ENCODE results near the gene HSP90AB1.

HSP90AB1 gene

DNA sequence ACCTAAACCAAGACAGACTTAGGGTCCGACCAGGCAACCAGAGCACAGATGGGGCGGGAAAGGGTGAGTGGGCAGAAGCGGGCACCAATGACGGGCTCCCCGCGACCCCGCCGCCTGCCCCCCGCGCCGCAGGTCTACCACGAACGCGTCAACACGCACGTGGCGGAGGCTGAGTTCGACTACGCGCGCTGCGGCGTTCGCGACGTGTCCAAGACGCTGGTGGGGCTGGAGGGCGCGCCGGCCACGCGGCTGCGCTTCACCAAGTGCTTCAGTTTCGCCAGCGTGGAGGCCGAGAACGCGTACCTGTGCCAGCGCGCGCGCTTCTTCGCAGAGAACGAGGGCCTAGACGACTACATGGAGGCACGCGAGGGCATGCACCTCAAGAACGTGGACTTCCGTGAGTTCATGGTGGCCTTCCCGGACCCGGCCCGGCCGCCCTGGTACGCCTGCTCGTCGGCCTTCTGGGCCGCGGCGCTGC lies 28.4 kb downstream of the HSP90AB1 start:
- H3K27ac ChIP-seq, result no peak overlapping the region
- no peak for TF ChIP-seq ZFX (IDR thresholded peaks at IDR 0.05)
- TF ChIP-seq, protein P1, sequence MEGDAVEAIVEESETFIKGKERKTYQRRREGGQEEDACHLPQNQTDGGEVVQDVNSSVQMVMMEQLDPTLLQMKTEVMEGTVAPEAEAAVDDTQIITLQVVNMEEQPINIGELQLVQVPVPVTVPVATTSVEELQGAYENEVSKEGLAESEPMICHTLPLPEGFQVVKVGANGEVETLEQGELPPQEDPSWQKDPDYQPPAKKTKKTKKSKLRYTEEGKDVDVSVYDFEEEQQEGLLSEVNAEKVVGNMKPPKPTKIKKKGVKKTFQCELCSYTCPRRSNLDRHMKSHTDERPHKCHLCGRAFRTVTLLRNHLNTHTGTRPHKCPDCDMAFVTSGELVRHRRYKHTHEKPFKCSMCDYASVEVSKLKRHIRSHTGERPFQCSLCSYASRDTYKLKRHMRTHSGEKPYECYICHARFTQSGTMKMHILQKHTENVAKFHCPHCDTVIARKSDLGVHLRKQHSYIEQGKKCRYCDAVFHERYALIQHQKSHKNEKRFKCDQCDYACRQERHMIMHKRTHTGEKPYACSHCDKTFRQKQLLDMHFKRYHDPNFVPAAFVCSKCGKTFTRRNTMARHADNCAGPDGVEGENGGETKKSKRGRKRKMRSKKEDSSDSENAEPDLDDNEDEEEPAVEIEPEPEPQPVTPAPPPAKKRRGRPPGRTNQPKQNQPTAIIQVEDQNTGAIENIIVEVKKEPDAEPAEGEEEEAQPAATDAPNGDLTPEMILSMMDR (conservative IDR thresholded peaks at IDR 0.05), result no peak

DNA sequence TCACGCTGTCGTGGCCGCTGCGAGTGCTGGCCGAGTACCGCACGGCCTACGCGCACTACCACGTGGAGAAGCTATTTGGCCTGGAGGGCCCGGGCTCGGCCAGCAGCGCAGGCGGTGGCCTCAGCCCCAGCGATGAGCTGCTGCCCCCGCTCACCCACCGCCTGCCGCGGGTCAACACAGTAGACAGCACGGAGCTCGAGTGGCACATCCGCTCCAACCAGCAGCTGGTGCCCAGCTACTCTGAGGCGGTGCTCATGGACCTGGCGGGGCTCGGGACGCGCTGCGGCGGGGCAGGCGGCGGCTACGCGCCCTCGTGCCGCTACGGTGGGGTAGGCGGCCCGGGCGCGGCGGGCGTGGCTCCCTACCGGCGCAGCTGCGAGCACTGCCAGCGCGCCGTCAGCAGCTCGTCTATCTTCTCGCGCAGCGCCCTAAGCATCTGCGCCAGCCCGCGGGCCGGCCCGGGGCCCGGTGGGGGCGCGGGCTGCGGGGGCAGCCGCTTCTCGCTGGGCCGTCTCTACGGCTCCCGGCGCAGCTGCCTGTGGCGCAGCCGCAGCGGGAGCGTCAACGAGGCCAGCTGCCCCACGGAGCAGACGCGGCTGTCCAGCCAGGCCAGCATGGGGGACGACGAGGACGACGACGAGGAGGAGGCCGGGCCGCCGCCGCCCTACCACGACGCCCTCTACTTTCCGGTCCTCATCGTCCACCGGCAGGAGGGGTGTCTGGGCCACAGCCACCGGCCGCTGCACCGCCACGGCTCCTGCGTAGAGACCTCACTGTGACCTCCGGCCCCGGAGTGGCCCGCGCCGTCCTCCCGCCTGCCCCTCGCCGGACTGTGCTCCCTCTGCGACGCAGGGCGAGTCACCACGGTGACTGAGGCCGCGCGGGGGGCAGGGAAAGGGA lies 29.1 kb downstream of the HSP90AB1 start:
- no peak overlapping the region for H3K27ac ChIP-seq
- TF ChIP-seq, protein P1 (conservative IDR thresholded peaks at IDR 0.05), result no peak
- no peak for TF ChIP-seq ZFX (IDR thresholded peaks at IDR 0.05)

DNA sequence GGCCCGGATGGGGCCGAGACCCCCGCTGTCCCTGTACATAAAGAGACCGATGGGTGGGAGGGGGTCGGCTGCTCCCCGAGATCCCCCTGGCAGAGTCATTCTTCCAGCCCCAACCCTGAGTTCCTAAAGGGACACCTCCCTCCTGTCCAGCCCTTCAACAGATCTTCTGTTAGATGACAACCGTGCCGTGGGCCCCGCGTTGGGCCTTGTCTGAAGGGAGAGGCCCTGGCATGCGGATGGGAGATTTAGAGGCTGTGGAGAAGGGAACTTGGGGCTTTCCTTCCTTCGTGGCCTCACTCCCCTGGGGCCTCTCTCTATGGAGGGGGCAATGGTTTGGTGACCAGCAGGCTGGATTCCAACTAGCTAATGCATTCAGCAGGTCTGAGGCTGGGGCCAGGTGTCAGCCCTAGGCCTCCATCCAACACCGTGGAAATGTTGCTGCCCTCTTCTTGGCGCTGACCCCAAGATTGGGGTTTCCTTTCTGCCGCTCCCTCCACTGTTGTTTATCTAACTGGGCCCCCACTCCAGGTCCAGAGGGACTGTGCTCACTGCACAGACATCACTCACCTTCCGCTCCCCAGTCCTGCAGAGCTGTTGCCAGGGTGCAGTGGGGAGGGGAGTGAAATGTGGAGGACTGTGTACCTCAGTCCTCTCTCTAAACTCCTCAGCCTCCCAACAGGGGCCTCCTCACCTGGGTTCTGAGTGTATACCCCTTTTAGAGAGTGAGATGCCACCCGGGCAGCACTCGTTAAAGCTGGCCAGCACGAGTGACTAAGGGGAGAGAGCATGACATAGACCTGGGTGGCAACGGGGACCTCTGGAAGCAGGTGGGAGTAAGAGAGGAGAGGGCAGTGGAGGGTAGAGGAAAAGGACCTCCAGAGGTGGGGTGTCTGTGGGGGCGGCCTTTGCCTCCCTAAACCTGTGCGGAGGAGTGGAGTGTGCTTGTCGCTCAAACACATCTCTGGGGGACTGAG lies 30.1 kb downstream of the HSP90AB1 start:
- no peak overlapping the region for H3K27ac ChIP-seq
- no peak for TF ChIP-seq ZFX (IDR thresholded peaks at IDR 0.05)
- TF ChIP-seq, protein P1 (conservative IDR thresholded peaks at IDR 0.05), result no peak

DNA sequence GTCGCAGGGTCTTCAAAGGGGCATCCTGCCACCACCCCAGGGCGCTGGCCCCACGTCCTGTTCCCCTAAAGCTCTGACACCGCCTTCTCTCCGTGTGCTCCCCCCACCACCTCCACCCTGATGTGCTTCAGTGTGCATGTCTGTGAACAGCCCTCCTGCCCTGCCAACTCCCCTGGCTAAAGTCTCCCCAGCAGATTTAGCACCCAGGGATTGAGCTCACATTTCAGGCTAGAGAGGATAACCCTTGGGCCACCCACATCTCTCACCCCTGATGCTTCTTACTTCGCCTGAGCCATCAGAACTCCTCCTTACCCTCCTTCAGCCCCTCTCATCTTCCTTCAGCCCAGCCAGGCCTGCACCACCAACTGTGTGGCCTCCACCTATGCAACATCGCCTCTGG lies 30.9 kb downstream of the HSP90AB1 start:
- H3K27ac ChIP-seq, result no peak overlapping the region
- TF ChIP-seq ZFX (IDR thresholded peaks at IDR 0.05), result no peak
- TF ChIP-seq, protein P1 (conservative IDR thresholded peaks at IDR 0.05), result no peak

DNA sequence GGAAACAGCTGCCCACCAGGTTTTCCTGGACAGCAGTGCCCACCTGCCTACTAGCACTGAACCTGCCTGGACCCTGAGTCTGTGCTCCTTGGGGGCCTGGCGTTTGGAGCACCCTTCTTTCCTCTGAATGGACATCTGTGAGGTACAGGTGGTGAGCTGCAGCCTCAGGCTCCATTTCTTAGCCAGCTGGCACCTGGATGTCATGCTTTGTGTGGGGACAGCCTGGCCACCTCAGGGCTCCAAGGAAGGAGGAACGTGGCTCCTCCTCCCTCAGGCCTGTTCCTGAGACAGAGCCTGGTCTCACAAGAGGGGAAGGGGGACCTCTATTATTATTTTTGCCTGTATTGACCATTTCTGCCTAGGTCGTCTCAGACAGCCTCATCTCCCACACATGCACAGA lies 31.4 kb downstream of the HSP90AB1 start:
- TF ChIP-seq ZFX (IDR thresholded peaks at IDR 0.05), result no peak
- TF ChIP-seq, protein P1 (conservative IDR thresholded peaks at IDR 0.05), result no peak
- H3K27ac ChIP-seq, result no peak overlapping the region

DNA sequence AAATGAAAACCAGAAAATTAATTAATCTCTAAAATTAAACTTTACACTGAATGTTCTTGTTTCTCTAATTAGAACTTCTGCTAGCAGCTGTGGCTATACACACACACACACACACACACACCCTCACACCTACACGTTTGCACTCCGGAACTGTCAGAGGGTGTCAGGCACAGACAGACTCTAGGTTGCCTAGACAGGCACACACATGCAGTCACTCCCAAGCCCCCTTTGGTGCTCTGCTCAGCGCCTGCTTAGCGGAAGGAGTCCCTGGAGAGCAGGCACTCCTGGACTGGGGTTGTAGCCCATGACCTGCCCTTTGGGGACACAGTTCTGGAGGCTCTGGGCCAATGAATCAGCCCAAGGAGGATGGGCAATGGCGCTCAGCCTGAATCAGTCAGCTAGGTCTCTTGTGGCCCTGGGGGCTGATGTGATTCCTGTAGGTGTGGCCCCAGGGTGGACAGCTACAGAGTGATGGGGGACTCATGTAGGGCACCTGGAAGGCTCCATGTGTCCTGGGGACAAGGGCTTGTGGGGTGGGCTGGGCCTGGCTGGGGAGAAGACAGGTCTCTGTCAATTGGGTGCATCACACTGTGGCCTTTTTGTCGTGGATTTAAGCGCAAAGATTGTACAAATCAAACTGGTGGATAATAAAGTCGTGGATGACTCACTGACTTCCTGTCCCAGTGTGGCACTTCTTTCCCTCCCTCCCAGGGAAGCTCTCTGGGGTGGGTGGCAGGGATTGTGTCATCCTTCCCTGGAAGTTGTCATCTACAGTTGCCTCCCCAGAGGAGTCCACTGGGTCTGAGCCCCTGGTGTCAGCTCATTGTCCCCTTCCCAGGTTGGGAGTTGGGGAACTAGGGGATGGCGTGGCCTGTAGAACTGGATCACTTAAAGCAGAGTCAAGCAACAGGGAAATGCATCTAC lies 32.1 kb downstream of the HSP90AB1 start:
- no peak for TF ChIP-seq ZFX (IDR thresholded peaks at IDR 0.05)
- TF ChIP-seq, protein P1 (conservative IDR thresholded peaks at IDR 0.05), result no peak
- H3K27ac ChIP-seq, result no peak overlapping the region
